ENCODE results near the gene ITGAD. TPM values are rescaled to one million over a fixed set of nuclear protein-coding genes. Genes with fewer than 3 reads are reported as not detected.

Gene ITGAD
- total and polyA plus RNA-seq, 2 of the 8 experiments (the other 6 are each of a cell fraction or from before 2014, with no cell fraction given), result 0.06 TPM; not detected in 1

- no peak for TF ChIP-seq CHD7 (IDR thresholded peaks at IDR 0.05; ENCODE audit: insufficient replicate concordance, low read length)
Measured at GRCh38 chr16:31385680-31386079, 7.5 kb upstream of the ITGAD start (continued).

Data from H1 (cell line).